Measurements from ENCODE around the gene ATG101.

ATG101 gene

DNA sequence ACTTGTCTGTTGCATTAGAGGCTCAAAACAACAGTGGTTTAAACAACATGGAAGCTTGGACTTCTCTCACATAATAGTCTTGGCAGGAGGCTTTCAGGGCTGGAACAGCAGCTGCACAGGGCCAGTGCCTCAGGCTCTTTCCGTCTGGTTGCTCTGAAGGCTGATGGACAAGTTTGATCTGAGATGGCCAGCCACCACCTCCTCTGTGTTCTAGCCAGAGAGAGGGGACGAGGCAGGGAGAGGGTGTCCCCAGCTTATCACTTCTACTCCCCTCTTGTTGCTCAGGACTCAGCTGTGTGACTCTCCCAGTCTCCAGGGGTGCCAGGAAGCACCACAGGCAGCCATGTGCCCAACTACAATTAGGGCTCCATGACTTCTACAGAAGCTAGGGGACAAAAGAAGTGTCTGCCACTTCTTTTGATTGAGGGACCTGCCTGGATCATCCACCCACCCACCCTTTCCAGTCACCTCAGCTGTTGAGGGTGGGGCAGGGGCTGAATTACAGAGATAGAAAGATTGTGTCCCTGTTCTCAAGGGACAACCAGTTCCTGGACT, 56.3 kb downstream of the ATG101 start:
- ATAC-seq, result no peak
- no peak for TF ChIP-seq BACH2 (CRISPR knock-in tag; IDR thresholded peaks at IDR 0.05; ENCODE audit: borderline replicate concordance)
- no peak for TF ChIP-seq ZFP30 (CRISPR knock-in tag; IDR thresholded peaks at IDR 0.05)
- TF ChIP-seq CSDC2 (CRISPR knock-in tag; IDR thresholded peaks at IDR 0.05), result no peak
- TF ChIP-seq, protein P1, sequence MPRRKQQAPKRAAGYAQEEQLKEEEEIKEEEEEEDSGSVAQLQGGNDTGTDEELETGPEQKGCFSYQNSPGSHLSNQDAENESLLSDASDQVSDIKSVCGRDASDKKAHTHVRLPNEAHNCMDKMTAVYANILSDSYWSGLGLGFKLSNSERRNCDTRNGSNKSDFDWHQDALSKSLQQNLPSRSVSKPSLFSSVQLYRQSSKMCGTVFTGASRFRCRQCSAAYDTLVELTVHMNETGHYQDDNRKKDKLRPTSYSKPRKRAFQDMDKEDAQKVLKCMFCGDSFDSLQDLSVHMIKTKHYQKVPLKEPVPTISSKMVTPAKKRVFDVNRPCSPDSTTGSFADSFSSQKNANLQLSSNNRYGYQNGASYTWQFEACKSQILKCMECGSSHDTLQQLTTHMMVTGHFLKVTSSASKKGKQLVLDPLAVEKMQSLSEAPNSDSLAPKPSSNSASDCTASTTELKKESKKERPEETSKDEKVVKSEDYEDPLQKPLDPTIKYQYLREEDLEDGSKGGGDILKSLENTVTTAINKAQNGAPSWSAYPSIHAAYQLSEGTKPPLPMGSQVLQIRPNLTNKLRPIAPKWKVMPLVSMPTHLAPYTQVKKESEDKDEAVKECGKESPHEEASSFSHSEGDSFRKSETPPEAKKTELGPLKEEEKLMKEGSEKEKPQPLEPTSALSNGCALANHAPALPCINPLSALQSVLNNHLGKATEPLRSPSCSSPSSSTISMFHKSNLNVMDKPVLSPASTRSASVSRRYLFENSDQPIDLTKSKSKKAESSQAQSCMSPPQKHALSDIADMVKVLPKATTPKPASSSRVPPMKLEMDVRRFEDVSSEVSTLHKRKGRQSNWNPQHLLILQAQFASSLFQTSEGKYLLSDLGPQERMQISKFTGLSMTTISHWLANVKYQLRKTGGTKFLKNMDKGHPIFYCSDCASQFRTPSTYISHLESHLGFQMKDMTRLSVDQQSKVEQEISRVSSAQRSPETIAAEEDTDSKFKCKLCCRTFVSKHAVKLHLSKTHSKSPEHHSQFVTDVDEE (CRISPR knock-in tag; IDR thresholded peaks at IDR 0.05), result no peak
- TF ChIP-seq ARNTL (CRISPR knock-in tag; IDR thresholded peaks at IDR 0.05; ENCODE audit: borderline replicate concordance, low read depth), result no peak
- TF ChIP-seq, protein P2, sequence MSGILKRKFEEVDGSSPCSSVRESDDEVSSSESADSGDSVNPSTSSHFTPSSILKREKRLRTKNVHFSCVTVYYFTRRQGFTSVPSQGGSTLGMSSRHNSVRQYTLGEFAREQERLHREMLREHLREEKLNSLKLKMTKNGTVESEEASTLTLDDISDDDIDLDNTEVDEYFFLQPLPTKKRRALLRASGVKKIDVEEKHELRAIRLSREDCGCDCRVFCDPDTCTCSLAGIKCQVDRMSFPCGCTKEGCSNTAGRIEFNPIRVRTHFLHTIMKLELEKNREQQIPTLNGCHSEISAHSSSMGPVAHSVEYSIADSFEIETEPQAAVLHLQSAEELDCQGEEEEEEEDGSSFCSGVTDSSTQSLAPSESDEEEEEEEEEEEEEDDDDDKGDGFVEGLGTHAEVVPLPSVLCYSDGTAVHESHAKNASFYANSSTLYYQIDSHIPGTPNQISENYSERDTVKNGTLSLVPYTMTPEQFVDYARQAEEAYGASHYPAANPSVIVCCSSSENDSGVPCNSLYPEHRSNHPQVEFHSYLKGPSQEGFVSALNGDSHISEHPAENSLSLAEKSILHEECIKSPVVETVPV (CRISPR knock-in tag; IDR thresholded peaks at IDR 0.05), result no peak
- no peak for TF ChIP-seq OSR1 (CRISPR knock-in tag; IDR thresholded peaks at IDR 0.05)
- TF ChIP-seq ZC3H10 (CRISPR knock-in tag; IDR thresholded peaks at IDR 0.05), result no peak
